BJ (cell line): Measurements from ENCODE around the gene MYO18A. TPM values are rescaled to one million over a fixed set of nuclear protein-coding genes. Genes with fewer than 3 reads are reported as not detected.

ENCODE experiments used
- CTCF ChIA-PET: fragments of 350-600 bp; formaldehyde crosslinking; extraction: SDS; loops from one replicate; lab custom pipeline; 2021; ENCODE audit warnings: antibody characterized with exemption, inconsistent platforms; lab: Yijun Ruan, JAX
- POLR2A ChIA-PET: fragments of 300-600 bp; sonication (Branson Sonifier 250); formaldehyde crosslinking; extraction: SDS; loops from one replicate; lab custom pipeline; 2021; ENCODE audit warnings: antibody characterized with exemption; lab: Charles Lee
- DNase-seq: peaks from one replicate; pipeline ENCODE4 v3.0.0-alpha.2; 2011; ENCODE audit warnings: low read depth
- H3K27me3 ChIP-seq: 2 replicates; pipeline ENCODE4 v1.6.0; 2011; ENCODE audit warnings: low read length; ENCODE audit not compliant: control insufficient read depth, insufficient read depth
- H3K36me3 ChIP-seq: 2 replicates; pipeline ENCODE4 v1.5.1; 2011; ENCODE audit warnings: low read length; ENCODE audit not compliant: control insufficient read depth, insufficient read depth
- H3K4me3 ChIP-seq: 2 replicates; pipeline ENCODE4 v1.5.1; 2011; ENCODE audit warnings: low read depth, mild to moderate bottlenecking, control low read depth, low read length
- polyA plus RNA-seq: library from polyadenylated mRNA; depleted of rRNA; stranded (reverse); fragments of >200 nt; gene quantifications from 2 replicates; pipeline ENCODE4 v1.2.3, GENCODE V29; 2011
- TF ChIP-seq, protein P1 (sequence below): IDR thresholded peaks from 2 replicates; pipeline ENCODE4 v1.5.1; 2011; ENCODE audit warnings: low read depth, mild to moderate bottlenecking, control low read depth, inconsistent platforms, low read length, moderate library complexity; ENCODE audit not compliant: insufficient read depth

The MYO18A gene
- polyA plus RNA-seq, 1 experiment = 12.0 TPM

DNA sequence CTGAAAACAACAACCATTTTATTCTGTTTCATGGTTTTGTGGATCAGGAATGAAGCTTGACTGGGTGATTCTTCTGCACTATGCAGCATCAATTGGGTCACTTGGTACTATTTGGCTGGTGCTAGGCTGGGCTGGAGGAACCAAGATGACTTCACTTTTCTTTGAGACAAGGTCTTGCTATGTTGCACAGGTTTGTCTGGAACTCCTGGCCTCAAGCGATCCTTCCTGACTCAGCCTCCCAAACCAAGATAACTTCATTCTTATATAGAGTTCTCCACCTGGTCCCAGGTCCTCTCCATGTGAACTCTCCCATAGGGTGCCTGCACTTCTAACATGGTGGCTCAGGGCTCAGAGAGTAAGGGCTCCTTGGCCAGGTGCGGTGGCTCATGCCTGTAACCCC is 139.1 kb downstream of the MYO18A start:
- no peak for DNase-seq
- Histone ChIP-seq H3K4me3 (no peak overlapping the region), H3K36me3 (no peaks in the 10 kb centered on the region), H3K27me3 (peaks cover 27% of the 10 kb centered on the region)
- ChIA-PET CTCF (no interaction called here), POLR2A (interaction anchor here (0.6 kb wide), 1 partner anchor 889 kb away, joined by 4 read pairs; the partner anchor contains the start of gene SSH2)
- TF ChIP-seq, protein P1, sequence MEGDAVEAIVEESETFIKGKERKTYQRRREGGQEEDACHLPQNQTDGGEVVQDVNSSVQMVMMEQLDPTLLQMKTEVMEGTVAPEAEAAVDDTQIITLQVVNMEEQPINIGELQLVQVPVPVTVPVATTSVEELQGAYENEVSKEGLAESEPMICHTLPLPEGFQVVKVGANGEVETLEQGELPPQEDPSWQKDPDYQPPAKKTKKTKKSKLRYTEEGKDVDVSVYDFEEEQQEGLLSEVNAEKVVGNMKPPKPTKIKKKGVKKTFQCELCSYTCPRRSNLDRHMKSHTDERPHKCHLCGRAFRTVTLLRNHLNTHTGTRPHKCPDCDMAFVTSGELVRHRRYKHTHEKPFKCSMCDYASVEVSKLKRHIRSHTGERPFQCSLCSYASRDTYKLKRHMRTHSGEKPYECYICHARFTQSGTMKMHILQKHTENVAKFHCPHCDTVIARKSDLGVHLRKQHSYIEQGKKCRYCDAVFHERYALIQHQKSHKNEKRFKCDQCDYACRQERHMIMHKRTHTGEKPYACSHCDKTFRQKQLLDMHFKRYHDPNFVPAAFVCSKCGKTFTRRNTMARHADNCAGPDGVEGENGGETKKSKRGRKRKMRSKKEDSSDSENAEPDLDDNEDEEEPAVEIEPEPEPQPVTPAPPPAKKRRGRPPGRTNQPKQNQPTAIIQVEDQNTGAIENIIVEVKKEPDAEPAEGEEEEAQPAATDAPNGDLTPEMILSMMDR = no peak

DNA sequence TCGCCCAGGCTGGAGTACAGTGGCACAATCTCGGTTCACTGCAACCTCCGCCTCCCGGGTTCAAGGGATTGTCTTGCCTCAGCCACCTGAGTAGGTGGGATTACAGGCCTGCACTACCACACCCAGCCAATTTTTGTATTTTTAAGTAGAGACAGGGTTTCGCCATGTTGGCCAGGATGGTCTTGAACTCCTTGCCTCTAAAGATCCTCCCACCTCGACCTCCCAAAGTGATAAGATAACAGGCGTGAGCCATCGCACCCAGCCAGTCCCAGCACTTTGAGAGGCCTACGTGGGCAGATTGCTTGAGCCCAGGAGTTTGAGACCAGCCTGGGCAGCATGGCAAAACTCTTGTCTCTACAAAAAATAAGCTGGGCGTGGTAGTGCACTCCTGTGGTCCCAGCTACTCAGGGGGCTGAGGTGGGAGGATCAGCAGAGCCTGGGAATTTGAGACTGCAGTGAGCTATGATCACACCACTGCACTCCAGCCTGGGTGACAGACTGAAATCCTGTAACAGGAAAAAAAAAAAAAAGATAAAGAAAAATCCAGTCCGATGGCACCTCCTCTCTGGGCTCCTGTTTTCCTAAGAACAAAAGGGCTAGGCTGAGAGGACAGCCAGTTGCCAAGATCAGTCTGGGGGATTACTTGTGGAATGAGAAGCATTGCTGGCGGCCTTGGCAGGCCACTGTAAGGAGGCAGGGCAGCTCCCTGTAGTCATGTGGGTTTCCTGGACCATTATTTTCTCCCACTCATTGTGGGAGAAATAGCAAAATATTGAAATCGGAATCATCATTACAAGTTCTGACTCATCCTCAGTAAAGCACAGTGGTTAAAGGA is 140.2 kb downstream of the MYO18A start:
- H3K4me3 ChIP-seq = no peak overlapping the region
- DNase-seq = no peak
- ChIA-PET POLR2A (no interaction called here), CTCF (no interaction called here)
- TF ChIP-seq, protein P1 = no peak
- peaks cover 26% of the 10 kb centered on the region for H3K27me3 ChIP-seq
- H3K36me3 ChIP-seq = no peaks in the 10 kb centered on the region

DNA sequence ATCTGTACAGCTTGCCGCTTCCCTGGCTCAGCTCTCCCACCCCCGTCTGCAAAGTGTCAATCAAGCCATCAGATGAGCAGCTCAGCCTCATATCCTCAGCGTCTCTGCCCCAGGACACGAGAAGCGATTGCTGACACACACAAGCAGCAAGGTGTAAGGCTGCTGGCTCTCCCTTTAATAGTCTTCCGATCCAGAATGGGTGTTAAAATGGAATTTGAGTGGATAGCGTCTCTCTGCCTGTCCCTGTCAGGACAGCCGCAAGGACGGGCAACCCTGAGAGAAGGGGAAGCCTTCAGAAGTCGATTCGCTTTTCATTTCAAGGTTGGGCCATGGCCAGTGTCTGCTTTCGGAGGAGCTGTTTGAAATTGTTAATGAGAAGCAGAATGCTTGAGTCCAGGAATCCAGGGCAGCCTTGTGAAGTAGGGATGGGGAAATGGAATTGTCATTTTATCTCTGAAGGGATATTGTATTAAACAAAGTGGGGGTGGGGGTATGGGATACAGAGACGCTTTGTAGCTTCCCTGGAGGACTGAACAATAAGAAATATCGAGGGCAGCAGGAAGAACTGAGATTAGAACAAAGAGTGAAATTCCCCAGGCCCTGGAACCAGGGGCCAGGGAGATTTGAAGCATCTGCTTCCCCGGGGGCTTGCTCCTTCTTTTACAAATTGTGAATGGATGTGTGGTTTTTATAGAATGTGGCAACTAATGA is 142.0 kb downstream of the MYO18A start:
- DNase-seq = no peak
- ChIA-PET POLR2A (no interaction called here), CTCF (interaction anchor here (0.7 to 1.4 kb wide), 5 partner anchors 18 to 79 kb away, joined by 3 to 8 read pairs (median 4); no protein-coding TSS in a partner anchor)
- Histone ChIP-seq H3K36me3 (no peaks in the 10 kb centered on the region), H3K4me3 (no peak overlapping the region), H3K27me3 (peaks cover 28% of the 10 kb centered on the region)
- TF ChIP-seq, protein P1 = no peak

DNA sequence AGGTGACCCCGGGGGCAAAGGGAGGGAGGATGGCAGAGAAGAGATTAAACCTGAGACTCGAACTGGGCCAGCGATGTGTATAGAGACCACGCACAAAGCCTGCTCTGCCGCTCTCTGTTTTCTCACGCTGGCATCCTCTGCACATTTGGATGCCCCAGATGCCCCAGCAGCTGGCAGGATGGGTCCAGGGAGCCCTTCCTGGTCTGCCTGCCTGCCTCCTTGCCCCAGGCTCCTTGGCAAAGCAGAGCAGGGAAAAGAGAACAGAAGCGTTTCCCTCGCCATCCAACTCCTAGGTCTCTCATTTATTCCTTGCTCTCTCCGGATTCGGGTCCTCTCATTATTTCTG is 142.5 kb downstream of the MYO18A start:
- POLR2A ChIA-PET = no interaction called here
- CTCF ChIA-PET = interaction anchor here (0.6 to 1.4 kb wide), 4 partner anchors 24 to 78 kb away, joined by 3 to 4 read pairs (median 3); no protein-coding TSS in a partner anchor
- TF ChIP-seq, protein P1 = no peak
- Histone ChIP-seq H3K36me3 (no peaks in the 10 kb centered on the region), H3K27me3 (peaks cover 26% of the 10 kb centered on the region), H3K4me3 (no peak overlapping the region)
- DNase-seq = no peak

DNA sequence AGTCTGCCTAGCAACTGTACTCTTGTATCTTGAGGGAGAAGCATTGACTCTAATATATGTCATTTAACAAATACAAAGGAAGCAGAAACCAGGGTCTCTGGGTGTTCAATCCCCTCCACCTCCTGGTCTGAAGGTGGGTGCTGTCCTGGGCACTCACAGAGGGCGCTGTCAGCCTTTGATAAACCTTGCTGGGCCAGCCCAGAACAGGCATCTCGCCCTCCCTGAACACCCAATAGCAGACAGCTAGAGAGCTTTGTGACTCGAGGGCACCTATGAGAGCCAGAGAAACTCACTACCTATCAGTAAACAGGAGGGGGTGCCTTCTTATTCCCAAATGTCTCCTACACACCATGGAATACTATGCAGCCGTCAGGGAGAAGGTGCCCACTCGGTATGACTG is 143.6 kb downstream of the MYO18A start:
- Histone ChIP-seq H3K27me3 (peaks cover 29% of the 10 kb centered on the region), H3K4me3 (no peak overlapping the region), H3K36me3 (no peaks in the 10 kb centered on the region)
- ChIA-PET CTCF (interaction anchor here (1.3 kb wide), 1 partner anchor 63 kb away, joined by 3 read pairs; no protein-coding TSS in a partner anchor), POLR2A (no interaction called here)
- no peak for DNase-seq
- TF ChIP-seq, protein P1 = no peak
